ENCODE data around the gene C10orf90. TPM values are rescaled to one million over a fixed set of nuclear protein-coding genes. Genes with fewer than 3 reads are reported as not detected.

The C10orf90 gene
- total RNA-seq, 1 experiment from 2014 or later = not detected

DNA sequence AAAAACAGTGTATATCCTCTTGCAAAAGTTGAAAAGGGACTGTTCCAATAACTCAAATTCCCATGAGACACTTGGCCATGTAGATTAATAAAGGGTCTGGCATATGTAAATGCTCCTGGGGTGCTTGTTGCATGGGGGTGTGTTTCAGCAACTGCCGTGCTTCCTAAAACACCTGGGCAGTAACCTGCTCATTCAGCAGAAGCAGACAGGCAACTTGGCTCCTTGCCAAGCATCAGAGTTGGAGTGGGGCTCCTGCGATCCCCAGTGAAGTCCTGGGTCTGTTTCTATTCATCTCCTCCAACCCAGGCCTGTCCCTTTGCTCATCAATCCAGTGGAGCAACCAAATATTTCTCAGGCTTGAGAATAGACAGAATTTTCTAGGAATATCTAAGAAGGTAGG, 240.0 kb downstream of the C10orf90 start:
- Histone ChIP-seq H3K9ac (ENCODE audit: extremely low read depth, insufficient read length, low read length) (no peak overlapping the region), H3K56ac (ENCODE audit: insufficient read length, low read depth, low read length) (no peak overlapping the region), H3K4me2 (ENCODE audit: insufficient read depth, insufficient read length, low read length) (no peak overlapping the region), H3T11ph (ENCODE audit: low read length) (no peak overlapping the region), H4K91ac (ENCODE audit: insufficient read length, low read depth, low read length) (no peak overlapping the region), H3K23ac (ENCODE audit: insufficient read length, low read depth, low read length) (no peak overlapping the region), H4K20me1 (ENCODE audit: control insufficient read depth, insufficient read depth, insufficient read length) (no peaks in the 10 kb centered on the region), H3K4me1 (ENCODE audit: insufficient read depth, low read length) (no peaks in the 10 kb centered on the region), H2AFZ (ENCODE audit: low read length) (no peak overlapping the region), H2BK12ac (ENCODE audit: insufficient read length, low read depth, low read length) (no peak overlapping the region), H2BK20ac (ENCODE audit: low read depth, low read length, poor library complexity, severe bottlenecking) (no peak overlapping the region), H2AK5ac (ENCODE audit: insufficient read length, low read length) (no peak overlapping the region), H3K14ac (ENCODE audit: insufficient read depth, low read length) (no peak overlapping the region), H2BK15ac (ENCODE audit: low read depth, low read length) (no peak overlapping the region), H3K79me2 (ENCODE audit: insufficient read depth, low read length) (no peaks in the 10 kb centered on the region), H2BK120ac (ENCODE audit: low read depth, low read length, poor library complexity, severe bottlenecking) (no peak overlapping the region), H3K18ac (ENCODE audit: insufficient read length, low read depth, low read length) (no peak overlapping the region), H4K5ac (ENCODE audit: insufficient read length, low read depth, low read length) (no peak overlapping the region), H2BK5ac (ENCODE audit: insufficient read length, low read length) (no peak overlapping the region), H3K4ac (ENCODE audit: low read depth, low read length) (no peak overlapping the region), H3K9me3 (ENCODE audit: control insufficient read depth, low read depth, low read length) (no peaks in the 10 kb centered on the region), H3K27ac (ENCODE audit: insufficient read length, low read depth, low read length) (no peak overlapping the region), H3K79me1 (ENCODE audit: insufficient read depth, low read depth, low read length, poor library complexity, severe bottlenecking) (no peaks in the 10 kb centered on the region), H4K8ac (replicated peaks; ENCODE audit: insufficient read length, low read depth, low read length) (no peak overlapping the region), H3K23me2 (ENCODE audit: insufficient read length, low read depth, low read length, poor library complexity, severe bottlenecking) (no peaks in the 10 kb centered on the region), H3K27me3 (ENCODE audit: insufficient read depth, low read length) (no peaks in the 10 kb centered on the region)
- Mint-ChIP-seq H3K36me3 (ENCODE audit: insufficient read depth in 1 of 3, low read depth in 3 of 3) (no peaks in the 10 kb centered on the region), H3K27ac (no peak overlapping the region), H3K4me3 (no peak overlapping the region), H3K27me3 (ENCODE audit: low read depth) (peaks cover 9% of the 10 kb centered on the region), H3K4me1 (peaks cover 5 to 6% of the 10 kb centered on the region in 2 experiments), H3K9me3 (no peaks in the 10 kb centered on the region; a peak in 1 of 5 replicates)
- no peak for DNase-seq
- TF ChIP-seq, protein P1, sequence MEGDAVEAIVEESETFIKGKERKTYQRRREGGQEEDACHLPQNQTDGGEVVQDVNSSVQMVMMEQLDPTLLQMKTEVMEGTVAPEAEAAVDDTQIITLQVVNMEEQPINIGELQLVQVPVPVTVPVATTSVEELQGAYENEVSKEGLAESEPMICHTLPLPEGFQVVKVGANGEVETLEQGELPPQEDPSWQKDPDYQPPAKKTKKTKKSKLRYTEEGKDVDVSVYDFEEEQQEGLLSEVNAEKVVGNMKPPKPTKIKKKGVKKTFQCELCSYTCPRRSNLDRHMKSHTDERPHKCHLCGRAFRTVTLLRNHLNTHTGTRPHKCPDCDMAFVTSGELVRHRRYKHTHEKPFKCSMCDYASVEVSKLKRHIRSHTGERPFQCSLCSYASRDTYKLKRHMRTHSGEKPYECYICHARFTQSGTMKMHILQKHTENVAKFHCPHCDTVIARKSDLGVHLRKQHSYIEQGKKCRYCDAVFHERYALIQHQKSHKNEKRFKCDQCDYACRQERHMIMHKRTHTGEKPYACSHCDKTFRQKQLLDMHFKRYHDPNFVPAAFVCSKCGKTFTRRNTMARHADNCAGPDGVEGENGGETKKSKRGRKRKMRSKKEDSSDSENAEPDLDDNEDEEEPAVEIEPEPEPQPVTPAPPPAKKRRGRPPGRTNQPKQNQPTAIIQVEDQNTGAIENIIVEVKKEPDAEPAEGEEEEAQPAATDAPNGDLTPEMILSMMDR (conservative IDR thresholded peaks at IDR 0.05) = no peak
- no CpG with 5 or more reads among the region's 2 CpGs for WGBS (ENCODE audit: extremely low coverage, insufficient read length, low lambda C conversion rate)

Measured in H9 (cell line).